GM19463 (cell line): ENCODE measurements around the gene JRKL.
A peak's percentile ranks its signal among the peaks of the same experiment; 100 is the strongest.

Experiments
- ATAC-seq: cut with Tn5 transposase; IDR thresholded peaks from one replicate; pipeline ENCODE4 v1.9.1; 2021; ENCODE audit warnings: mild to moderate bottlenecking, moderate library complexity; ENCODE audit not compliant: unreplicated experiment

The JRKL gene

DNA sequence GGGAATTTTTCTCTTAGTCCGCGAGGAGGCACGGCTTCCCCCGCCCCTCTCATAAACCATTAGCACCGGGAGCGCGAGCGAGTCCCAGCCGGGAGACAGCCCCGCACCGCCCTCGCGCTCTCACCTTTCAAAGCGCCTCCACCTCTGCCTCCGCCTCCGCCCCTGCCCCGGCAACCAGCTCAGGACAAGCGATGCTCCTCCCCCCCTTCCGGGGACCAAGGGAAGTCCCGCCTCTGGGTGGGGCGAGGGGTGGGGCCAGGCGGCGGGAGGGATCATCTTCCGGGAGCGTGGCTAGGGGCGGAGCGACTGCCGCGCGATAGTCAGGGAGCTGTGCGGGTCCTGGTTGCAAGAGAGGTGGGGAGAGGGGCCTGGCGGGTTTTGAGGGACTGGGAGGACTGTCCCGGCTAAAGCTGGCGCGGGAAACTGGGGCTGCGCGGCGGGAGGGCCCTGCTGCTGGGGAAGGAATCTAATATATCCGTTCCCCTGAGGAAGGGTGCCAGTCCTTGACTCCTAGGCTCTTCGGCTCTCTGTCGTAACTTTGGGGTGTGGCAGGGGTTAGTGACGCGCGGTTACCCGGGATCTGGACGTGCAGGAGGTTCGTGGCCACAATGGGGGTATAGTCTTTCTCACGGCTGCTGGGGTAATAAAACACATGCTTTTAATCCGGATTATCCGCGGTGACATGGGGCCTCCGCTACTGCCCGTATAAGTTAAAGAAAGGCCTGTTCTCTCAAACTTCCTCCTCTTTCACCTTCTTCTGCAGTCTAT lies at the start of gene JRKL, which contains the start of gene CCDC82:
Gene JRKL (plus strand): TSS at position 294 of the 768 bp plus-strand sequence. CDS start 637 bp downstream, outside the sequence.
Gene CCDC82 (minus strand): TSS at position 193 of the 768 bp plus-strand sequence. CDS start 5,165 bp downstream, outside the sequence.
- ATAC-seq = peak; percentile 91

DNA sequence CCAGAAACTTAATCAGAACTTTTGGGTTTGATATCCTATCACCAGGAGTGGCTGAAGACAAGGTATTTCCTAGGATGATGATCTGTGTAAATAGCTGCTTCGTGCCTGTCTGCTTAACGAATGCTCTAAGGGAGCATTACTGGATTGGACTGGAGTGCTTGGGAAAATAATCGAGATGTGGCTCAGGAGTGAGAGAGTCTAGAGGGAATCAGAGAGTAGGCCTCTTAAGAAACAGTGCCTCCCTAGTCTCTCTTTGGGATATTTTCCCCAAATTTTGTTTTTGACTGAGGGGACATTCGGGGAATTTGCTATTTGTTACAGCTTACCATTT lies 49.3 kb upstream of the JRKL start:
- no peak for ATAC-seq

DNA sequence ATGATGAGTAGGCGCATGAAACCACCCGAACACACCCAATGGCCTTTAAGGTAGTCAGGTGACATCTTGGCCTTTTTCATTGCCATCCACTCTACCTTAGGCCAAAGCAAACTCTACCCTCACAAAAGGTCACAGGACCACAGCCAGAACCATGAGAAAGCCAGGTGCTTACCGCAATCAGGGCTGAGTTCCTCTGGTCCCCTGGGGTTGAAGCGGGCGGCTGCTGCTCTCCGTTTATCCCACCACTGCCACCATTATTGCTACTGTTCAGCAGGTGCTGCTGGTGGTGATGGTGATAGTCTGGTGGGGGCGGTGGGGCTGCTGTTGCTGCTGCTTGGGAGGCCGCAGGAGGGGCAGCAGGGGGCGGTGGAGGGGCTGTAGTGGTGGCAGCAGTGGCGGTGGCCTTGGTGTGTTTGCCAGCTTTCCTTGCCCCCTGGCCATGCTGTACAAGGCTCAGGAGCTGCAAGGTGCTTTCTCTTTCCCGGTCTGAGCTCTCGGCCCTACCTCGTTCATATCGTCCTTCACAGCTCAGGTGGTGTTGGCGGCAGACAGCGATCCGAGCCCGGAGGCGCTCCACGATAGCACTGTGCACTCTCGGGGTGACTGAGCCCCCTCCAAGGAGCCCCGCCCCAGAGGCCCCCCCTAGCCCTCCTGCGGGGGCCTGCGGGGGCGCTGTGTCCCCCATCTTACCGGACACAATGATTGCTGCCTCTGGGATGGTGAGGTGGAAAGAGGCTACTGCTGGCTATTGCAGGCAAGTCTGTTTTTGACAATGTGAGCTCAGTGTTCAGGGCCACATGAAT lies 48.4 kb upstream of the JRKL start:
- peak; percentile 28 for ATAC-seq

DNA sequence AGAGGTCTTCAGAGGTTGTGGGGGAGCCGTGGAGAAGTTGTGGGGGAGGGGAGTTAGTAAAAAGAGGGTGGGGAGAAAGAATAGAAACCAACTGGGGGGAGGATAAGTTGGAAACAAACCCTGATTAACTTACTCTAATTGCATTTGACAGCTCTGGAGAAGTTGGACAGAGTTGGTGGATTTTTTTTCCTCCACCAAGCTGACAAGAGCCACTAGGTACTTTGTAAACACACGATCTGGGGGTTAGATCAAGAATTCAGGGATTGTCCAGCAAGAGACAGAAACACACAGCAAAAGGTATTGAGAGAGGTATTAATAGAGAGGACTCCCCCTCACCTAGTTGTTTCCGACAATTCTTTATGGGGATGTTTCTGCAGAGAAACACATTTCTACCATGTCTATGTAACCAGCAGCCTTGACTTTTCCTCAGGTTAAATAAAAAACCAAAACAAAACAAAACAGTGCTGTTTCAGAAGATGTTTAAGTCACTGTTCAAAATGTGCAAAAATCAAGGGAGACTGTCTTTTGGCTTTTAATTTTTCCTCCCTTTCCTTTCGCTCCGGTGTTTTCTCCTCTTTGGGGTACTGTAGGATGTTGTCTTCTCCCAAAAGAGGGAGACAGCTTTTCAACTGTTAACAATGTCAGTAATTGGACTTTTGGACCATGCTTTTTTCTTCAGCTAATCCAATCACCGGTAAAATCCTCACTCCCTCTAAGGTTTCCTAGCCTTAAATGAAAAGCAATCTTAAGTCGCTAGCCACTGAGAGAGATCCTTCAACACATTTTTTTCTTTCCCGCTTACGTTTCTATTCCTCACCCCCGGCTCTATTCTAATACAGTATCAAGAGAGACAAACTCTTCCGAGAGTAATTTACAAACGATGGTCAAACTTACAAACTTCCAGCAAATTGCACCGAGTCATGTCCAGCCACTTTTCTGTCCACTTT lies 47.5 kb upstream of the JRKL start:
- ATAC-seq = no peak

DNA sequence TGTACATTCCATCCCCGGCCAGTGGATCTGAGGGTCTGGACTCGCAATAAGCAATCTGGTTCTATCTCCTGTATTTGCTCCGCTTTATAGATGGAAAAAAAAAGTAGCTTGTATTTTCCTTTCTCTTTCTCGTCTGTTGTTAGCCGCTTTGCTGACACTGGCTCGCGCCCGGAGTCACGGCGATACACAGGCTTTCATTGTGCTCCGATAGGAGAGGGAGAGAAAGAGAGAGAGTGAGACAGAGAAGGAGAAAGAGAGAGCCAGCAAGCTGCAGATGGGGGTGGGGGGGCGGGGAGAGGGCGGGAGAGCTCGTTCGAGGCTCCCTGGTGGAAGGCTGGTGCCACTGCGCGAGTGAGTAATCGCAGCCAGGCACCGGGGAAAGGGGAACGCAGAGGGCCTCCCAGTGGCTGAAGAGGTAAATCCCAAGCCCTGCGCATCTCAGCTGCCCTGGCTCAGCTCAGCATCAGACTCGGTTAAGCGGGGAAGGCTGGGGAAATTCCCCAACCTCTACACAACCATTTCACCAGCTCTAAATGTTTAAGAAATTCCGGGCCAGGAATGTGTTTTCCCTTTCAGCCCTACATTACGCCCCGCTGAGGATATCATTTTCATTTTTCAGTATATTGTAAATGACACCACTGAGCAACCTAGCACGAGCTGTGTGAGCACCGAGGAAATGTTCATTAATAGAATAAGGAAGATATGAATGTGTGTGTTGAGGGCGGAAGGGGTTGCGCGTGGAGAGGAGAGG lies 46.7 kb upstream of the JRKL start, which contains the start of gene MAML2:
Gene MAML2 (minus strand): TSS at position 235 of the 751 bp plus-strand sequence. CDS start 1,300 bp downstream, outside the sequence.
- peak; percentile 69 for ATAC-seq

DNA sequence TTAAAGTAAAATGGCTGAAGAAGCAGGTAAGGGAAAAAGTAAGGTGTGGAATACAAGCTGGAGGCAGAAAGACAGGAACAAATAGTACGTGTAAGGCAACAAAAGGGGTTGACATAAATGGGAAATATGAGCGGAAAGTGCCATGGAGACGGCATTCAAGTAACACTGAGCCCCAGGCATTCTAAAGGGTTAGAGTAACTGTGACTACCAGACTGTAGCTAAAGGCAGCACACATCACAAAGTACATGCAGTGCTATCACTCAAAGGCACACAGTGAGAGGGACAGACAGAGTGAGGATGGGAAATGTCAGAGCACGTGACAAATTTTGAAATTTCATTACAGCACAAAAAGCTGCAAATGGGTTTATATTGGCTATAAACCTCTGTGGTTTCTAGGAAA lies 33.0 kb upstream of the JRKL start:
- no peak for ATAC-seq

DNA sequence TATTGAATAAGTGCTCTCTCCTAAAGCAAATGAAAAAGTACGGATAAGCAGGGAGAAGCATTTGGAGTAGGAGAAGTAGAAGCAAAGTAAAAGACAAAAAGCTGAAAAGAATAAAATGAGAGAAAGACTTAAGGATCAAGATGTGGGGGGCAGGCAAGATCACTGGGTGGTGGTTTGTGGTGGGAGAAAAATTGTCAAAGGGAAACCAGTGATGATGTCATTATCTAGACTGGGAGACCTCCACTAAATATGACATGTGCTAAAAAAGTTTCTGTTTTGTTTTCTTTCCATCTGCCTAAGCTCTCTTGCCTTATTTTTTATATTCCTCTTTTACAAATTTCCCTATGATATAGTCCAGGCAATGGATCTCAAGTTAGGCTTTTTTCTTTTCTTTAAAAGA lies 32.0 kb upstream of the JRKL start:
- peak; percentile 76 for ATAC-seq

DNA sequence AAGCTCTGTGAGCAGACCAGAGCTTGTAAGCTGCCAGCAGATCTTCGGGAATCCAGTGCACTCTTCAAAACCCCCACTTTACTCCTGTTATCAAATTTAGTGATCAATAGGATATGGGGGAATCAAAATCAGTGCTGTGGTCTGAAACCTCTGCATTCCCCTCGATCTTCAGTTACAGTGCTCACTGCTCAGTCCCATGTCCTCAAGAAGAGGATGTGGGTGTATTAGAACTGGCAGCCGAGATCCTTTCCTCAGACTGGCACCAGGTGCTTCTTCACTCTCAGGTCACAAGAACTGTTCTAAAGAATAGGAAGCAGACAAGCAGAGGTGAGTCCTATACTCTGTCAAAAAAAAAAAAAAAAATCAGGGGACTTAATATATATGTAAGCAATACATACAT lies 31.5 kb upstream of the JRKL start:
- ATAC-seq = no peak

DNA sequence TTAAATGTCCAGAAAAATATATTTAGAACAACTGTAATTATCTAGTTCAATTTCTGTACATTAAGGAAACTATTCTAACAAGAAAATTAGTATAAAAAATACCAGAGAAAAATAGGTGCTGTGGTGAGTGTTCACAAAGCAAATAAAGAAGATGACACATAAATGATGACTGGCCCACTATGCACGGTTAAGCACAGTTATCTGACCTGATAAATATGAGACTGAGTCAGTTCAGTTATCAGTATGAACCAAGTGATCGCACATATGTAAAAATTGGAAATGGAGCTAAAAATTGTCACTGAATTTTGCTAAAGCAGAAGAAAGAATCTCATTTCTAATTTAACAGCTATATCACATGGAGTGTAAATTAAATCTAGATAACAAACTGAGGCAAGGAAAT lies 28.0 kb upstream of the JRKL start:
- ATAC-seq = no peak

DNA sequence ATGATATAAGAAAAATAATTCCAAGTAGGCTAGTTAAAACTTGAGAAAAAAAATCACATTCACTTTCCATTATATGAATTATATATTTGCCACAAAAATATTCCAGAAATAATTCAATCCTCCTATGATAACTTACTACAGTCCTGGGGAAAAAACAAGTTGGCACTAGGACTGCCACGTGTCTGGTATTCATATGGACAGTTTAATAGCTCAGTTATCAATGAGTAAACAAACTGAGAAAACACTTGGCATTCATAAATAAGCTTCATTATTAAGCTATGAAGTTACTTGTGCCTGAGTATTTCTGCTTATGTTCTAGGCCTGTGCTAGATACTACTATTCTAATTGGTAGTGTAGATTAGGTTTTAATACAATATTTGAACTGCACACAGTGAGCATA lies 24.3 kb upstream of the JRKL start:
- ATAC-seq = no peak

DNA sequence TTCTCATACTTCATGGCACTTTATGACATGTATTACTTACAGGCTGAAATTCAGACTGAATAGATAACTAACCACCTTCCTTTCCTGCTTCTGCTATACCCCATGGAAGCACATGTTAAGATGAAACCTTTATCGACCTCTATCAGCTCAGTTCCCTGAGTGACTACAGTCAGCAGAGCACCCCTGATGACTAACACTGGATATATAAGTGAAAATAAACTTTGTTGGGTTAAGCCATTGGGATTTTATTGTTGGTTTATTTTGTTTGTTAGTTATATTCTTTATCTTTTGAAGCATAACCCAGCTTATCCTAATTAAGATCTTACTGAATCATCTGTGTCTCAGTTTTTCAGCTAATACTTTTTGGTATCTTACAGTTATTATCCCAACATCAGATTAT lies 23.8 kb upstream of the JRKL start:
- ATAC-seq = no peak

DNA sequence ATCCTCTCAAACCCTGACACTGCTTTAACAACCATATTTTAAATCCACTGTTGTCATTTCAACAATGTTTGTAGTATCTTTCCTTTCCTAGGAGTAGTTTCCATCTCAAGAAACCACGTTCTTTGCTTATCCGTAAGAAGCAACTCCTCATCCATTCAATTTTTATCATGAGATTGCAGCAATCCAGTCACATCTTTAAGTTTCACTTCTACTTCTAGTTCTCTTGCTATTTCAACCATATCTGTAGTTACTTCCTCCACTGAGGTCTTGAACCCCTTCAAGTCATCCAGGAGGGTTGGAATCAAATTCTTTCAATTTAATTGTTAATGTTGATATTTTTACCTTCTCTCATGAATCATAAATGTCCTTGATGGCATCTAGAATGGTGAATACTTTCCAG lies 22.5 kb upstream of the JRKL start:
- ATAC-seq = no peak

DNA sequence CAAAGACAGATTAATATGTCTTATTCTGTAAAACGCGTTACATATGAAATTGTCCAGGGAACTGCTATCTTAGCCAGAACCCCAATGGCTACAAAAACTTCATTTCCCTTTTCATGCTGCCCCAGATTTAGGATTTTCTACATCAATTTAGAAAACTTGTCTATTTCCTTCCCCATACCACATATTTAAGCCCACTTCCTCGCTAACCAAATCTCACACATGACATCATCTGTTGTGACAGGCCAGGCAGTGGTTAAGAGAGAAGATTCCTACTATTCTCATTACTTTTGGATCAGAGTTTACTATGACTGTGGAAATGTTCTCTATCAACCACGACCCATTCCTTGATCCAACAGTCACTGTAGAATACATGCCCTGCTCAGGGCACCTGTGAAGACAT lies 16.0 kb upstream of the JRKL start:
- no peak for ATAC-seq

DNA sequence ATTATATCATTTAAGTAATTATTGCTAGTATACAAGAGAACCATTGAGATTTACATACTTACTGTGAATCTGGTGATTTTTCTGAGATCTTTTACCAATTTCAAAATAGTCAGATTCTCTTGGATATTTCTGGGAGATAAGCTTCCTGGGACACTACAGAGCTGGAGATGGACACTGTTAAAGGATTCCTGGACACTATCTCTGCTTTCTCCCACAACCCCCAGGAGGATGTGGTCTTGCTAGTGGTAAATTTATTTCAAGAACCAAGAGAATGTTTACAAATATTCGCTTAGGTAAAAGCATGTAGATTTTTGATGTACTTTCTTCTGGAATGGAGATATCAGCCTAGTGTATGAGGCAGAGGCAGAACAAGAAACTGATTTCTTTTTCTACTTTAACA lies 13.0 kb upstream of the JRKL start:
- ATAC-seq = no peak

DNA sequence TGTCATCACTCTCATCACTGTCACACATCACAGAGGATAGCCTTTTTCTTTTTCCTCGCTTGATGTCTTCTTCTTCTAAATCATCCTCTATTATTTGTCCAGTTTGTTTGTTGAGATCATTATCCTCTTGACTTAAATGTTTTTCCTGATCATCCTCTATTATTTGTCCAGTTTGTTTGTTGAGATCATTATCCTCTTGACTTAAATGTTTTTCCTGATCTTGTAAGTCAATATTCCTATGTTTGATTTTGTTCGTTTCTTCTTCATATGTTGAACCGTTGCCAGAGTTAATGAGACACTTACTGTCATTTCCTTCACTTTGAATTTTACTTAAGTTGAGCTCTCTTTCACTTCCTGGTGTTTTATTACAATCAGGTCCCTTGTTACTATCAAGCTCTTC lies 5.7 kb upstream of the JRKL start:
- no peak for ATAC-seq

DNA sequence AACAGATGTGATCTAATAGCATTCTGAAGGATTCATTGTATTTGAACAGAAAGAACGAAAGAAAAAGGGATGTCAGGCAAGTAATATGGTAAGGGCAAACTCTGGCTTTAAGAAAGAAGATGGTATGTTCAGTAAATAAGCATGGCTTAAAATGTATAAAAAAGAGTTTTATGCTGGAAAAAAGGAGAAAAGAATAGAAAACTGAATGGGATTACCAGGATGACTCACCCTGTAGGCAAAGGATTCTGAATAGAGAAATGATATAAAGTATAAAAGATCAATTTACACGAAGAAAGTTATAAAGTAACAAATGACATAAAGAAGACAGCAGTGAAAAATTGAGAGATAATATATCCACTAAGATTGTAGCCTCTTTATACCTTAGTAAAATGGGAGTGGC lies 4.6 kb upstream of the JRKL start:
- no peak for ATAC-seq

DNA sequence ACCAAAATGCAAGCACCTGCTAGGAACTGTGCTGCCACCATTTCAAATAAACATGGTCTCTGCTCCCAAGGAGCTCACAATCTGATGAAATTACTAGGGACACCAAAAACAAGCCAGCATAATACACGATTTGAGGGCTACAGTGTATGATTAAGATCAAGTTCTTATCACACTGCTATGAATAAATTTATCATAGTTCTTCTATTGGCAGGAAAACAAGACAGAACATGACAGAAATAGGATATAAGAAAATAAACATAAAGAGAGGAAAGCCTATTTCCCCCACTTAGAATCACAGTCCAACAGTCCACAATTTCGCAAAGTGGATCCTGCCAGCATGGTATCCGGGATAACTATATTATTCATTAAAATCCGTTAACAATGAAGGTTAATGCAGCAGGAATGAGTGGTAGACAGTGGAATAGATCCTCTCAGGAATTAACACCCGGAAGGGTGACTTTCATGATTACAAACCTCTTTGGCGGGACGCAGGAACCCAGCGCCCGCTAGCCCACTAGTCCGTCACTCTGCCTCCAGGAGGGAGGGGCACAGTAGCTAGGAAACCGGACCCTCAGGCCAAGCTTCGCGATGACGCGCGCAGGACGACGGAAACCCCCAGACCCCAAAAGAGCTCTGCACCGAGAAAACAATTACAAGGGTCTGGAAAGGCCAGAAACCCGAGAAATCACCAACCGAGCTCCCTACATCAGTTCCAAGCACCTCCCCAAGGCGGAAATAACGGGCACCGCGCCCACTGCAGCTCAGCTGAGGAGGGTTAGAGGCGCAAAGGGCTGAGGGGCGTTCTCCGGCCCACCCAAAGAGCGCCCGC lies 708 bp upstream of the JRKL start:
- peak; percentile 48 for ATAC-seq

DNA sequence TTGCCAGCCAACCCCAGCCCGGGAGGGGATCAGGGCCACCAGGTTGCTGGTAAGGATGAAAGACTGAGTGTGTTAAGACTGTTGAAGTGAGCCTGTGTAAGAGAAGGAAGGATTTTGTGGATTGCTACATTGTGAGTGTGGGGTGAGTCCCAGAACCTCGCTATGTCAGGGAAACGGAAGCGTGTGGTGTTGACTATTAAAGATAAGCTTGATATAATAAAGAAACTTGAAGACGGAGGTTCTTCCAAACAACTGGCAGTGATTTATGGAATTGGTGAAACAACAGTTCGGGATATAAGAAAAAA lies 627 bp downstream of the JRKL start:
- ATAC-seq = no peak

DNA sequence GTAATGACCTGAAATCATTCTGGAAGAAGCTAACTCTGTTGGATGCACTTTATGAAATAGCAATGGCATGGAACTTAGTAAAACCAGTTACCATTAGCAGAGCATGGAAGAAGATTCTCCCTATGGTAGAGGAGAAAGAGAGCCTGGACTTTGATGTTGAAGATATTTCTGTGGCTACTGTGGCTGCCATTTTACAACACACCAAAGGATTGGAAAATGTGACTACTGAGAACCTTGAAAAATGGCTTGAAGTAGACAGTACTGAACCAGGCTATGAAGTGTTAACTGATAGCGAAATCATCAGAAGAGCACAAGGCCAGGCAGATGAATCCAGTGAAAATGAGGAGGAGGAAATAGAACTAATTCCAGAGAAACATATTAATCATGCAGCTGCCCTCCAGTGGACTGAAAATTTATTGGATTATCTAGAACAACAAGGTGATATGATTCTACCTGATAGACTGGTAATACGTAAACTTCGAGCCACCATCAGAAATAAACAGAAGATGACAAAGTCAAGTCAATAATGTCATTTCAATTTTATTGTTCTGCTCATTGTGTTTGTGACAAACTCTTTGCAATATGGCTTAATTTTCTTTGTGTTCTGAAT lies 2.0 kb downstream of the JRKL start:
- no peak for ATAC-seq
